Measurements from ENCODE around the gene RNF34. TPM values are rescaled to one million over a fixed set of nuclear protein-coding genes. Genes with fewer than 3 reads are reported as not detected.

RNF34 gene
- total and polyA plus RNA-seq, 2 of the 8 experiments (the other 6 are each of a cell fraction or from before 2014, with no cell fraction given): 37.9 to 57.6 TPM

DNA sequence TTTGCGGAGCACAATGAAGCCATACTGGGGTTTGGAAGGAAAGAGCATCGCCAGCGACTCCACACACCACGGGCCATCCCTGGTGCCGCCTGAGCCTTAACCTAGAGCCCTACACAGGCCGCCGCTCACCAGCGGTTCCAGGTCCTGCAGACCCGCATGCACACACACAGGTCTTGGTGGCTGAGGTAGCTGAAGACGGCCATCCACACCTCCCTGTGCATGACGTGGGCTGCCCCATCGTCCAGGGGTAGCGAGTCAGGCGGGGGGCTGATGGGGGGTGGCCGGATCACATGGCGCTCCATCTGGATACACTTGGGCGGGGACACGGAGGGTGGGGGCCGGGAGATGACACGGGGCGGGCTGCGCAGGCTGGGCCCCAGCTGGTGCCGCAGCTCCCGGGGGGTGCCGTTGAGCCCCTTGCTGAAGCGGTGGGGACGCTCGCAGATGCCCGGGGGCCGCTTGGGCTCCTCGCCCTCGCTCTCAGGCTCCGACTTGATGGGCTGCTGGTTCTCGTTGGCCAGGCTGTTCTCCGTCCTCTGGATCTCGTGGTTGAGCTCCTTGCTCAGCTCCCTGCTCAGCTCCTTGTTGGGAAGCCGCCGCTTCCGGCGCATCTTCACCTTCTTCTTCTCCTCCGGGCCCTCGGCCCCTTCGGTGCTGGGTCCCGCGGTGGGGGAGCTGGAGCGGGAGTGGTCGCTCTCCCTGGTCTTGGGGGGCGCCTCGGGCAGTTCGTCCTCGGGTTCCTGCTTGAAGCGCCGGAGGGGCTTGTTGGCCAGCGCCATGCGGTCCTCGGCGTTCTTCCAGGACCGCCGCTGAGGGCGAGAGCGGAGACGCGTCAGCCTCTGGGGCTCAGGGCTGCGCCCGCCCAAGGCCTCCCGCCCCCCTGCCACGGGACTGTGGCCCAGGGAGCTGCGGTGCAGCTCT lies 42.4 kb downstream of the RNF34 start (continued):
- TF ChIP-seq, protein P1, sequence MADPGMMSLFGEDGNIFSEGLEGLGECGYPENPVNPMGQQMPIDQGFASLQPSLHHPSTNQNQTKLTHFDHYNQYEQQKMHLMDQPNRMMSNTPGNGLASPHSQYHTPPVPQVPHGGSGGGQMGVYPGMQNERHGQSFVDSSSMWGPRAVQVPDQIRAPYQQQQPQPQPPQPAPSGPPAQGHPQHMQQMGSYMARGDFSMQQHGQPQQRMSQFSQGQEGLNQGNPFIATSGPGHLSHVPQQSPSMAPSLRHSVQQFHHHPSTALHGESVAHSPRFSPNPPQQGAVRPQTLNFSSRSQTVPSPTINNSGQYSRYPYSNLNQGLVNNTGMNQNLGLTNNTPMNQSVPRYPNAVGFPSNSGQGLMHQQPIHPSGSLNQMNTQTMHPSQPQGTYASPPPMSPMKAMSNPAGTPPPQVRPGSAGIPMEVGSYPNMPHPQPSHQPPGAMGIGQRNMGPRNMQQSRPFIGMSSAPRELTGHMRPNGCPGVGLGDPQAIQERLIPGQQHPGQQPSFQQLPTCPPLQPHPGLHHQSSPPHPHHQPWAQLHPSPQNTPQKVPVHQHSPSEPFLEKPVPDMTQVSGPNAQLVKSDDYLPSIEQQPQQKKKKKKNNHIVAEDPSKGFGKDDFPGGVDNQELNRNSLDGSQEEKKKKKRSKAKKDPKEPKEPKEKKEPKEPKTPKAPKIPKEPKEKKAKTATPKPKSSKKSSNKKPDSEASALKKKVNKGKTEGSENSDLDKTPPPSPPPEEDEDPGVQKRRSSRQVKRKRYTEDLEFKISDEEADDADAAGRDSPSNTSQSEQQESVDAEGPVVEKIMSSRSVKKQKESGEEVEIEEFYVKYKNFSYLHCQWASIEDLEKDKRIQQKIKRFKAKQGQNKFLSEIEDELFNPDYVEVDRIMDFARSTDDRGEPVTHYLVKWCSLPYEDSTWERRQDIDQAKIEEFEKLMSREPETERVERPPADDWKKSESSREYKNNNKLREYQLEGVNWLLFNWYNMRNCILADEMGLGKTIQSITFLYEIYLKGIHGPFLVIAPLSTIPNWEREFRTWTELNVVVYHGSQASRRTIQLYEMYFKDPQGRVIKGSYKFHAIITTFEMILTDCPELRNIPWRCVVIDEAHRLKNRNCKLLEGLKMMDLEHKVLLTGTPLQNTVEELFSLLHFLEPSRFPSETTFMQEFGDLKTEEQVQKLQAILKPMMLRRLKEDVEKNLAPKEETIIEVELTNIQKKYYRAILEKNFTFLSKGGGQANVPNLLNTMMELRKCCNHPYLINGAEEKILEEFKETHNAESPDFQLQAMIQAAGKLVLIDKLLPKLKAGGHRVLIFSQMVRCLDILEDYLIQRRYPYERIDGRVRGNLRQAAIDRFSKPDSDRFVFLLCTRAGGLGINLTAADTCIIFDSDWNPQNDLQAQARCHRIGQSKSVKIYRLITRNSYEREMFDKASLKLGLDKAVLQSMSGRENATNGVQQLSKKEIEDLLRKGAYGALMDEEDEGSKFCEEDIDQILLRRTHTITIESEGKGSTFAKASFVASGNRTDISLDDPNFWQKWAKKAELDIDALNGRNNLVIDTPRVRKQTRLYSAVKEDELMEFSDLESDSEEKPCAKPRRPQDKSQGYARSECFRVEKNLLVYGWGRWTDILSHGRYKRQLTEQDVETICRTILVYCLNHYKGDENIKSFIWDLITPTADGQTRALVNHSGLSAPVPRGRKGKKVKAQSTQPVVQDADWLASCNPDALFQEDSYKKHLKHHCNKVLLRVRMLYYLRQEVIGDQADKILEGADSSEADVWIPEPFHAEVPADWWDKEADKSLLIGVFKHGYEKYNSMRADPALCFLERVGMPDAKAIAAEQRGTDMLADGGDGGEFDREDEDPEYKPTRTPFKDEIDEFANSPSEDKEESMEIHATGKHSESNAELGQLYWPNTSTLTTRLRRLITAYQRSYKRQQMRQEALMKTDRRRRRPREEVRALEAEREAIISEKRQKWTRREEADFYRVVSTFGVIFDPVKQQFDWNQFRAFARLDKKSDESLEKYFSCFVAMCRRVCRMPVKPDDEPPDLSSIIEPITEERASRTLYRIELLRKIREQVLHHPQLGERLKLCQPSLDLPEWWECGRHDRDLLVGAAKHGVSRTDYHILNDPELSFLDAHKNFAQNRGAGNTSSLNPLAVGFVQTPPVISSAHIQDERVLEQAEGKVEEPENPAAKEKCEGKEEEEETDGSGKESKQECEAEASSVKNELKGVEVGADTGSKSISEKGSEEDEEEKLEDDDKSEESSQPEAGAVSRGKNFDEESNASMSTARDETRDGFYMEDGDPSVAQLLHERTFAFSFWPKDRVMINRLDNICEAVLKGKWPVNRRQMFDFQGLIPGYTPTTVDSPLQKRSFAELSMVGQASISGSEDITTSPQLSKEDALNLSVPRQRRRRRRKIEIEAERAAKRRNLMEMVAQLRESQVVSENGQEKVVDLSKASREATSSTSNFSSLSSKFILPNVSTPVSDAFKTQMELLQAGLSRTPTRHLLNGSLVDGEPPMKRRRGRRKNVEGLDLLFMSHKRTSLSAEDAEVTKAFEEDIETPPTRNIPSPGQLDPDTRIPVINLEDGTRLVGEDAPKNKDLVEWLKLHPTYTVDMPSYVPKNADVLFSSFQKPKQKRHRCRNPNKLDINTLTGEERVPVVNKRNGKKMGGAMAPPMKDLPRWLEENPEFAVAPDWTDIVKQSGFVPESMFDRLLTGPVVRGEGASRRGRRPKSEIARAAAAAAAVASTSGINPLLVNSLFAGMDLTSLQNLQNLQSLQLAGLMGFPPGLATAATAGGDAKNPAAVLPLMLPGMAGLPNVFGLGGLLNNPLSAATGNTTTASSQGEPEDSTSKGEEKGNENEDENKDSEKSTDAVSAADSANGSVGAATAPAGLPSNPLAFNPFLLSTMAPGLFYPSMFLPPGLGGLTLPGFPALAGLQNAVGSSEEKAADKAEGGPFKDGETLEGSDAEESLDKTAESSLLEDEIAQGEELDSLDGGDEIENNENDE (IDR thresholded peaks at IDR 0.05; ENCODE audit: insufficient replicate concordance, low read length): no peak
- TF ChIP-seq POLR2AphosphoS5 (IDR thresholded peaks at IDR 0.05; ENCODE audit: low read depth, low read length) (peak; percentile 30; the same call in 1 of the 2 replicates), SIRT6 (IDR thresholded peaks at IDR 0.05; ENCODE audit: low read length) (no peak), CBX8 (IDR thresholded peaks at IDR 0.05; ENCODE audit: borderline replicate concordance, low read depth, low read length) (no peak), EZH2 (IDR thresholded peaks at IDR 0.05; ENCODE audit: low read depth, low read length, severe bottlenecking) (no peak), SP1 (IDR thresholded peaks at IDR 0.05; ENCODE audit: low read depth, low read length) (no peak)
- TF ChIP-seq, protein P2, sequence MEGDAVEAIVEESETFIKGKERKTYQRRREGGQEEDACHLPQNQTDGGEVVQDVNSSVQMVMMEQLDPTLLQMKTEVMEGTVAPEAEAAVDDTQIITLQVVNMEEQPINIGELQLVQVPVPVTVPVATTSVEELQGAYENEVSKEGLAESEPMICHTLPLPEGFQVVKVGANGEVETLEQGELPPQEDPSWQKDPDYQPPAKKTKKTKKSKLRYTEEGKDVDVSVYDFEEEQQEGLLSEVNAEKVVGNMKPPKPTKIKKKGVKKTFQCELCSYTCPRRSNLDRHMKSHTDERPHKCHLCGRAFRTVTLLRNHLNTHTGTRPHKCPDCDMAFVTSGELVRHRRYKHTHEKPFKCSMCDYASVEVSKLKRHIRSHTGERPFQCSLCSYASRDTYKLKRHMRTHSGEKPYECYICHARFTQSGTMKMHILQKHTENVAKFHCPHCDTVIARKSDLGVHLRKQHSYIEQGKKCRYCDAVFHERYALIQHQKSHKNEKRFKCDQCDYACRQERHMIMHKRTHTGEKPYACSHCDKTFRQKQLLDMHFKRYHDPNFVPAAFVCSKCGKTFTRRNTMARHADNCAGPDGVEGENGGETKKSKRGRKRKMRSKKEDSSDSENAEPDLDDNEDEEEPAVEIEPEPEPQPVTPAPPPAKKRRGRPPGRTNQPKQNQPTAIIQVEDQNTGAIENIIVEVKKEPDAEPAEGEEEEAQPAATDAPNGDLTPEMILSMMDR (IDR thresholded peaks at IDR 0.05; ENCODE audit: control extremely low read depth in 1 of 3, insufficient read depth in 1 of 3, low read depth in 1 of 3, low read length in 3 of 3): no peak
